ENCODE measurements around the gene RTP3. TPM values are rescaled to one million over a fixed set of nuclear protein-coding genes. Genes with fewer than 3 reads are reported as not detected.

RTP3 gene
- polyA plus RNA-seq, 1 of the 3 experiments (the other 2 are of a cell fraction): not detected

DNA sequence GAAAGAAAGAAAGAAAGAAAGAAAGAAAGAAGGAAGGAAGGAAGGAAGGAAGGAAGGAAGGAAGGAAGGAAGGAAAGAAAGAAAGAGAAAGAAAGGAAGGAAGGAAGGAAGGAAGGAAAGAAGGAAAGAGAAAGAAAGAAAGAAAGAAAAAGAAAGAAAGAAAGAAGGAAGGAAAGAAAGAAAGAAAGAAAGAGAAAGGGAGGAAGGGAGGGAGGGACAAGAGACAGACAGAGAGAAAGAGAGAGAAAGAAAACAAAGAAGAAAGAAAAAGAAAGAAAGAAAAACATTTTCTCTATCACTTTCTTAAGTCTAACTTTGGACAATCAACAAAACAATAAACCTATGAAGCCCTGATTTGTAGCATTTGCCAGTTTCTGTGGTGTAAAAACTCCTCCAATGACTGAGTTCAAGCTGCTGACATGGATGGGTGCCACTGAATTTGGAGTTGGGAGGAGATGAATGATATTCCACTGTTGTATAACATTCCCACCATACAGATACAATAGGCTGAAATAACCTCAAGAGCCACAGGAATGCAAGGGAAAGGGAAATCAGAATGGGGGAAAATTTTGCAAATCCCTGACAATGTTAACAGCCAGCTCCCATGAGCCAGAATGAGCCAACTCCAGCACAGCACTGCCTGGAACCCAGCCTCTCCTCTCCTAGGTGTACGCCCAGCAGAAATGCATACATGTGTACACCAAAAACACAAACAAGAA is 15.0 kb upstream of the RTP3 start:
- Histone ChIP-seq H3K4me3 (ENCODE audit: low read depth in 2 of 2, low read length in 1 of 2) (no peak overlapping the region), H3K4me1 (ENCODE audit: control insufficient read depth in 1 of 2, insufficient read depth in 2 of 2, low read depth in 1 of 2, low read length in 1 of 2) (no peaks in the 10 kb centered on the region; a peak in 1 of 4 replicates), H3F3A (replicated peaks; ENCODE audit: insufficient read depth) (no peaks in the 10 kb centered on the region), H3K27ac (ENCODE audit: low read depth in 2 of 2, low read length in 1 of 2) (no peak overlapping the region), H2AFZ (ENCODE audit: low read depth) (no peak overlapping the region), H3K9me3 (no peaks in the 10 kb centered on the region), H4K20me1 (ENCODE audit: insufficient read depth) (no peaks in the 10 kb centered on the region), H3K9me2 (no peaks in the 10 kb centered on the region), H3K9ac (no peak overlapping the region), H3K4me2 (no peak overlapping the region), H3K79me2 (ENCODE audit: insufficient read depth) (no peaks in the 10 kb centered on the region), H3K36me3 (replicated peaks in 1 of 2; ENCODE audit: control insufficient read depth in 1 of 2, insufficient read depth in 2 of 2, low read length in 1 of 2) (no peaks in the 10 kb centered on the region), H3K27me3 (ENCODE audit: insufficient read depth) (no peaks in the 10 kb centered on the region; the same call in 1 of the 2 replicates)
- POLR2A ChIA-PET: no interaction called here
- CTCF ChIA-PET: interaction anchor here (1.2 to 7.9 kb wide), 2 partner anchors 79 to 427 kb away, joined by 3 to 223 read pairs; partner anchors contain the start of gene LRRC2
- no peak for DNase-seq
- TF ChIP-seq, protein P1, sequence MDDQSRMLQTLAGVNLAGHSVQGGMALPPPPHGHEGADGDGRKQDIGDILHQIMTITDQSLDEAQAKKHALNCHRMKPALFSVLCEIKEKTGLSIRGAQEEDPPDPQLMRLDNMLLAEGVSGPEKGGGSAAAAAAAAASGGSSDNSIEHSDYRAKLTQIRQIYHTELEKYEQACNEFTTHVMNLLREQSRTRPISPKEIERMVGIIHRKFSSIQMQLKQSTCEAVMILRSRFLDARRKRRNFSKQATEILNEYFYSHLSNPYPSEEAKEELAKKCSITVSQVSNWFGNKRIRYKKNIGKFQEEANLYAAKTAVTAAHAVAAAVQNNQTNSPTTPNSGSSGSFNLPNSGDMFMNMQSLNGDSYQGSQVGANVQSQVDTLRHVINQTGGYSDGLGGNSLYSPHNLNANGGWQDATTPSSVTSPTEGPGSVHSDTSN (IDR thresholded peaks at IDR 0.05): no peak
- TF ChIP-seq MEF2A (IDR thresholded peaks at IDR 0.05; ENCODE audit: borderline replicate concordance, low read depth) (no peak), GATA2 (CRISPR knock-in tag; IDR thresholded peaks at IDR 0.05) (no peak), RCOR1 (IDR thresholded peaks at IDR 0.05; ENCODE audit: low read length) (no peak), YY1 (IDR thresholded peaks at IDR 0.05; ENCODE audit: low read depth) (no peak), NFIC (IDR thresholded peaks at IDR 0.05; ENCODE audit: borderline replicate concordance) (no peak), RFX5 (IDR thresholded peaks at IDR 0.05; ENCODE audit: low read length) (no peak), TAF1 (IDR thresholded peaks at IDR 0.05; ENCODE audit: borderline replicate concordance, low read depth, low read length) (no peak), RXRA (IDR thresholded peaks at IDR 0.05; ENCODE audit: borderline replicate concordance, low read depth) (no peak), TEAD4 (IDR thresholded peaks at IDR 0.05; ENCODE audit: borderline replicate concordance, insufficient read depth) (no peak), FOXJ3 (CRISPR knock-in tag; IDR thresholded peaks at IDR 0.05) (no peak)
- TF ChIP-seq, protein P2, sequence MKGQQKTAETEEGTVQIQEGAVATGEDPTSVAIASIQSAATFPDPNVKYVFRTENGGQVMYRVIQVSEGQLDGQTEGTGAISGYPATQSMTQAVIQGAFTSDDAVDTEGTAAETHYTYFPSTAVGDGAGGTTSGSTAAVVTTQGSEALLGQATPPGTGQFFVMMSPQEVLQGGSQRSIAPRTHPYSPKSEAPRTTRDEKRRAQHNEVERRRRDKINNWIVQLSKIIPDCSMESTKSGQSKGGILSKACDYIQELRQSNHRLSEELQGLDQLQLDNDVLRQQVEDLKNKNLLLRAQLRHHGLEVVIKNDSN (IDR thresholded peaks at IDR 0.05; ENCODE audit: borderline replicate concordance, low read depth): no peak
- TF ChIP-seq, protein P3, sequence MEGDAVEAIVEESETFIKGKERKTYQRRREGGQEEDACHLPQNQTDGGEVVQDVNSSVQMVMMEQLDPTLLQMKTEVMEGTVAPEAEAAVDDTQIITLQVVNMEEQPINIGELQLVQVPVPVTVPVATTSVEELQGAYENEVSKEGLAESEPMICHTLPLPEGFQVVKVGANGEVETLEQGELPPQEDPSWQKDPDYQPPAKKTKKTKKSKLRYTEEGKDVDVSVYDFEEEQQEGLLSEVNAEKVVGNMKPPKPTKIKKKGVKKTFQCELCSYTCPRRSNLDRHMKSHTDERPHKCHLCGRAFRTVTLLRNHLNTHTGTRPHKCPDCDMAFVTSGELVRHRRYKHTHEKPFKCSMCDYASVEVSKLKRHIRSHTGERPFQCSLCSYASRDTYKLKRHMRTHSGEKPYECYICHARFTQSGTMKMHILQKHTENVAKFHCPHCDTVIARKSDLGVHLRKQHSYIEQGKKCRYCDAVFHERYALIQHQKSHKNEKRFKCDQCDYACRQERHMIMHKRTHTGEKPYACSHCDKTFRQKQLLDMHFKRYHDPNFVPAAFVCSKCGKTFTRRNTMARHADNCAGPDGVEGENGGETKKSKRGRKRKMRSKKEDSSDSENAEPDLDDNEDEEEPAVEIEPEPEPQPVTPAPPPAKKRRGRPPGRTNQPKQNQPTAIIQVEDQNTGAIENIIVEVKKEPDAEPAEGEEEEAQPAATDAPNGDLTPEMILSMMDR (IDR thresholded peaks at IDR 0.05): no peak
- TF ChIP-seq, protein P4, sequence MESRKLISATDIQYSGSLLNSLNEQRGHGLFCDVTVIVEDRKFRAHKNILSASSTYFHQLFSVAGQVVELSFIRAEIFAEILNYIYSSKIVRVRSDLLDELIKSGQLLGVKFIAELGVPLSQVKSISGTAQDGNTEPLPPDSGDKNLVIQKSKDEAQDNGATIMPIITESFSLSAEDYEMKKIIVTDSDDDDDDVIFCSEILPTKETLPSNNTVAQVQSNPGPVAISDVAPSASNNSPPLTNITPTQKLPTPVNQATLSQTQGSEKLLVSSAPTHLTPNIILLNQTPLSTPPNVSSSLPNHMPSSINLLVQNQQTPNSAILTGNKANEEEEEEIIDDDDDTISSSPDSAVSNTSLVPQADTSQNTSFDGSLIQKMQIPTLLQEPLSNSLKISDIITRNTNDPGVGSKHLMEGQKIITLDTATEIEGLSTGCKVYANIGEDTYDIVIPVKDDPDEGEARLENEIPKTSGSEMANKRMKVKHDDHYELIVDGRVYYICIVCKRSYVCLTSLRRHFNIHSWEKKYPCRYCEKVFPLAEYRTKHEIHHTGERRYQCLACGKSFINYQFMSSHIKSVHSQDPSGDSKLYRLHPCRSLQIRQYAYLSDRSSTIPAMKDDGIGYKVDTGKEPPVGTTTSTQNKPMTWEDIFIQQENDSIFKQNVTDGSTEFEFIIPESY (IDR thresholded peaks at IDR 0.05; ENCODE audit: borderline replicate concordance, low read depth): no peak
- WGBS (ENCODE audit: low lambda C conversion rate): 45% methylated on average over 1 of the region's 1 CpG
